Measurements from ENCODE around the gene CRIM1.

Gene CRIM1

GRCh38 chr2:36389577-36389976, 34.0 kb downstream of the CRIM1 start:
- DNase-seq (ENCODE audit: low read depth, low spot score): no peak
- no peak overlapping the region for H3K4me3 ChIP-seq (ENCODE audit: low read length)

DNA sequence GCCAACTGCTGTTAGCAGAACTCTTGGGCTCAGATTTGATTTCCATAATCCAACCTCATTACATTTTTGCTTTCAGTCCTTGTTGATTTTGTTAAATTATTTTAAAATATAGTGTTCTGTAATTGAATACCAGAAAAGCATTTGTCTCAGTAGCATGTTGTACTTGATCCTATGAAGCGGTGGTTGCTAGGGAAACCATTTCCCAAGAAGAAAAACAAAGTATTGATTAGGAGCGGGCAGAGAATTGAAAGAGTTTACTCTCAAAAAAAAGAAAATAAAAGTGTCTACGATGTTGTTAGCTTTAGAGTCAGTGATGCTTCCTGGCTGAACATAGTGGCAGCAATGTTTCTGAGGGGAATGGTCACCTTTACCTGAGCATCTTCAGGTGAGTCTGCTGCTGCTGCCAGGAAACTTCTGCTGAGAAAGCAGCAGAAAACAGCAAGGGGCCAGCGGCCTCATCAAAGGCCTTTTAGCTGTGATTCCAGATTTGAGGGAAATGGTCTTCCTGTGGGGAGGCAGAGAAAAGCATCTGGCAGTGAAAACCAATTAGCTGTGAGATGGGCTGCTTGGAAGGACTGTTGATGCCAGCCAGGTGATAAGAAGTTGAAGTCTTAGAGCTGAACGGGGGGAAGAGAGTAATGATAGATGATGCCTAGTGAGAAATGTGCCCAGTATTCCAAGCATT, 37.1 kb downstream of the CRIM1 start:
- no peak for DNase-seq (ENCODE audit: low read depth, low spot score)
- no peak overlapping the region for H3K4me3 ChIP-seq (ENCODE audit: low read length)

DNA sequence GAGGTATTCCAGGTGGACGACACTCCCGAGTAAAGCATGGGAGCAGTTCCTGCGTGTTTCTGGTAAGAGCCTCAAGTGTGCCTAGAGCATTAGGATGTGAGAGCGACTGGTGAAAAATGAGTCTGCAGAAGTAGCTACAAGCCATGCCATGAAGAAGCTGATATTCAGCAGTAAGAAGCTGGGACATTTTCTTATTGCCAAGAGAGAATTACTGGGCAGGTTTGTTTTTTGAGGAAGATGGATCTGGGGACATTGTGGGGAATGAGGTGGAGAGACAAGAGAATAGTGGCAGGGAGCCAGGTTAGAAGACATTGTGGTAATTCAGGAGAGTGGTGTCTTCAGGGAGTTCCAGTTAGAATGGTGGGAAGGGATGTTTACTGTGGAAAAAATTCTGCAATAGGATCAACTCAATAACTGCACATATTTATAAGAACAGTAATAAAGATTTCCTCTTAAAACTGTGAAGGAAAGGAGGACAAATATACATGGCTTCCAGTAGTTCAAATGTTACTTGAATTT, 38.2 kb downstream of the CRIM1 start:
- no peak for DNase-seq (ENCODE audit: low read depth, low spot score)
- H3K4me3 ChIP-seq (ENCODE audit: low read length): no peak overlapping the region

- DNase-seq (ENCODE audit: low read depth, low spot score): no peak
- no peak overlapping the region for H3K4me3 ChIP-seq (ENCODE audit: low read length)
Observed at GRCh38 chr2:36394804-36395203, 39.2 kb downstream of the CRIM1 start.

DNA sequence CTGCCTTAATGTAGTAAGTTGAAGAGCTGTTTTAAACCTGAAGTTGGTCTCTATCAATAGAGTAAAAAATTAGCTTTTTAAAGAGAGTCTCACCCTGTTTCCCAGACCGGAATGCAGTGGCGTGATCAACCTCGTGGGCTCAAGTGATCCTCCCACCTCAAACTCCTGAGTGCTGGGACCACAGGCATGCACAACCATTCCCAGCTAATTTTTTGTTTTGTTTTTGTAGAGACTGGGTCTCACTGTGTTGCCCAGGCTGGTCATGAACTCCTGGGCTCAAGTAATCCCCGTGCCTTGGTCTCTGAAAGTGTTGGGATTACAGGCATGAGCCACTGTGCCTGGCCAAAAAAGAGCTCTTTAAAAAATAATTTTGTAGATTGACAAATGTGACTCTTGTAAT, 40.3 kb downstream of the CRIM1 start:
- DNase-seq (ENCODE audit: low read depth, low spot score): no peak

GRCh38 chr2:36396878-36397539, 41.4 kb downstream of the CRIM1 start:
- no peak for DNase-seq (ENCODE audit: low read depth, low spot score)
- H3K4me3 ChIP-seq (ENCODE audit: low read length): no peak overlapping the region

More for the DNA sequence above, 40.3 kb downstream of the CRIM1 start:
- no peak overlapping the region for H3K4me3 ChIP-seq (ENCODE audit: low read length)

- DNase-seq (ENCODE audit: low read depth, low spot score): no peak
- H3K4me3 ChIP-seq (ENCODE audit: low read length): no peak overlapping the region
Observed at GRCh38 chr2:36397728-36398413, 42.3 kb downstream of the CRIM1 start.

- DNase-seq (ENCODE audit: low read depth, low spot score): no peak
- H3K4me3 ChIP-seq (ENCODE audit: low read length): no peak overlapping the region
Observed at GRCh38 chr2:36399050-36399449, 43.5 kb downstream of the CRIM1 start.

GRCh38 chr2:36403675-36404230, 48.2 kb downstream of the CRIM1 start:
- no peak overlapping the region for H3K4me3 ChIP-seq (ENCODE audit: low read length)
- DNase-seq (ENCODE audit: low read depth, low spot score): no peak

- no peak for DNase-seq (ENCODE audit: low read depth, low spot score)
- no peak overlapping the region for H3K4me3 ChIP-seq (ENCODE audit: low read length)
Observed at GRCh38 chr2:36404318-36404717, 48.7 kb downstream of the CRIM1 start.

DNA sequence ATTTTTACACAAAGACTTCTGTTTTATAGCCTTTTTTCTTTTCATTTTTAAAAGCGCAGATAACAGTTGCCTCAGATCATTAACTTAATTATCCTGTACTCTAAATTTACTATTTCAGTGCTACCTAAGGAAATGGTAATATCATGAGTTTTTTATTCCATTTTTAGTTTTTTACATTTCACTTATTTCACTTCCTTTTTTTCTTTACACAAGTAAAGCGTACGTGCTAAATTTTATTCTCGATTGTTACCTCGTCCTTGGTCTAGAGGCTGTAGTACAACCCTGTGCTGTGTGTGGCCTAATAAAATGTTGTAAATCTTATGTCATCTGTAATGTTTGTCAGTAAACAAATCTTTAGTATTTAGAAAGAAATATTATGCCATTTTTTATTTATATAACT, 49.2 kb downstream of the CRIM1 start:
- DNase-seq (ENCODE audit: low read depth, low spot score): no peak
- no peak overlapping the region for H3K4me3 ChIP-seq (ENCODE audit: low read length)

GRCh38 chr2:36405183-36405582, 49.6 kb downstream of the CRIM1 start:
- H3K4me3 ChIP-seq (ENCODE audit: low read length): no peak overlapping the region
- DNase-seq (ENCODE audit: low read depth, low spot score): no peak

DNA sequence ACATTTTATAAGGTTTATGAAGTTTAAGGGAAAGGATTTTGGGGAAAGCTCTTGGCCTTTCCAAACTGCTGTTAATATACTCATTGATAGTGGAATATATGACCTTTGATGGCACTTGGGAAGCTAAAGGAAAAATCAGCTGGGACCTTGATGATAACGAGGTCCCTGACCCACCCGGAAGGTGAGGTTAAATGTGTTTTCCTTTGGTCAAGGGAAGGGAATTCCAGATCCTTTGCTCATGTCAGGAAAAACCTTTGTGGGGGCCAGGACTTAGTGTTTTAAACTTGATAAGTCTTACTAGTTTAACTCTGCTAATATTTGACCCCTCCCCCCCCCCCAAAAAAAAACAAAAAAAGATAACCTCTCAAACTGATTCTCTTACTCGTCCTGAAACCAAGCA, 50.7 kb downstream of the CRIM1 start:
- no peak for DNase-seq (ENCODE audit: low read depth, low spot score)
- no peak overlapping the region for H3K4me3 ChIP-seq (ENCODE audit: low read length)

GRCh38 chr2:36407413-36407812, 51.8 kb downstream of the CRIM1 start:
- DNase-seq (ENCODE audit: low read depth, low spot score): no peak
- no peak overlapping the region for H3K4me3 ChIP-seq (ENCODE audit: low read length)

DNA sequence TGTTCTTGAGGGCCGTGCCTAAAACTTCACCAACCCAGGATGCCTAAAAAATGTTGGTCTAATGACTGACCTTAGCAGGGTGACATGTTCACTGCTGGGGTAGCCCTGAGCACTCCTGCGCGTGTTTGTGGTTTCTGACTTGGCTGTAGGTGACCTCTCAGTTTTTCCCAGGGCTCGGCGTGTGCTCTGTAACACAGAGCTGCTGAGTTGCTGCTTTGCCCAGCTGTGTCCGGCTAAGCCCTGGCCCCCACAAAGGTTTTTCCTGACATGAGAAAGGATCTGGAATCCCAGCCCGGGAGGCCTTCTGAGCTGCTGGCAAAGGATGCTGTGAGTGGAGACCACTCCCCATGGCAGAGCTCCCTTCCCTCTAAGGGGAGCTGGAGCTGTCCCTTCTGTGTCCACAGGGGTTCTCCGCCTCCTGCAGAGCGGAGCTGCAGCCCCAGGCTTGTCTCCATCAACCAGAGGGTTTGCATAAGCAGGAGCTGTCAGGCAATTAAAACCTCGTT, 52.7 kb downstream of the CRIM1 start:
- no peak for DNase-seq (ENCODE audit: low read depth, low spot score)
- no peak overlapping the region for H3K4me3 ChIP-seq (ENCODE audit: low read length)

DNA sequence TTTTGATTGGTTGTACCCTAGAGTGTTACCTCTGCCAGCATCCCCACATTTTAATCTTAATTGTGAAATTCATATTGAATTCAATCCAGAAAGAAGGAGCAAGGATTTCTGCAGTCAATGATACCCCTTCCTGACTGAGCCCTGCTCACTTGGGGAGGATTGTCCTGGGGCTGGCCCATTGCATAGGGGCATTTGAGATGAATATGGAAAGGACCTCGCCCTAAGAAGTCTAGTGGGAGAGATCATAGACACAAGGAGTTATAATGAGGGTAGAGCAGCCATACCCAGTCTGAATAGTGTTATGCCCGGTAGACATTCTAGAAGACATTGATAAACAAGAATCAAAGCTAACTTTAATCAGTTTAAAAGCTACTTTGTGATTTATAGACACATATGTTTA, 53.8 kb downstream of the CRIM1 start:
- DNase-seq (ENCODE audit: low read depth, low spot score): no peak

DNA sequence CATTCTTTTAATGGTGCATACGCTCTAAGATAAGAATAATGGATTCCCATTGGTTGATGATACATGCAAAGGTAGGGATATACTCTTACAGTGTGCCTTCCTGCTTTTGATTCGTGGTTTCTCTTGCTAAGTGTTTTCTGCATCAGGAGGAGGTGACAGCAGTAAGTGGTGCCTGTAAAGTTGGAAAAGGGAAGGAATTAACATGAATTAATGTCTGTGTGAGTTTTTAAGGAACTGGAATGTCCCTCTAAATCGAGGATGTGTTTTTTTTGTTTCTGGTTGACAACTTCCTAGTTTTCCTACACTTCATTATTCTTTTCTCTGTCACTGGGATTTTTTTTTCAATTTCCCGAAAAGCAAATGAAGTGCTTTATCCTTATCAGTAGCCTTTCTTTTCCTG, 54.4 kb downstream of the CRIM1 start:
- DNase-seq (ENCODE audit: low read depth, low spot score): no peak

More for the DNA sequence above, 53.8 kb downstream of the CRIM1 start:
- H3K4me3 ChIP-seq (ENCODE audit: low read length): no peak overlapping the region

DNA sequence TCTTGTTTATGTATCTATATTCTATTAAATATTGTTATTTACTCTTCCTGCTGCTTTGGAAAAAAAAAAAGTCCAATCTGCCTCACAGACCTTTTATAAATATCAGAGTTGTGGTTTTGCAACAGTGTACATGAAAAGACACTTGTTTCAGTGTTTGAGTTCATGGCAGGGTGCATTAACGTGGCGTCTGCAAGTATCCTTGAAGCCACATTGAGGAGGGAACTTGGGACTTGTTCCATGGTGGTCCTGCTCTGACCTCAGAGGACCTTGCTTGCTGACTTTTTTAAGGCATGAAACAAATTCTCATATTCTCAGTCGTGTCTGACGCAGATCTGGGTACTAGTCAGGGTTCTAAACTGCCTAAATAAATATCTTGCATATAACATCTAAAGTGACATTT, 55.1 kb downstream of the CRIM1 start:
- DNase-seq (ENCODE audit: low read depth, low spot score): no peak
- H3K4me3 ChIP-seq (ENCODE audit: low read length): no peak overlapping the region

More for the DNA sequence above, 54.4 kb downstream of the CRIM1 start:
- H3K4me3 ChIP-seq (ENCODE audit: low read length): no peak overlapping the region

- DNase-seq (ENCODE audit: low read depth, low spot score): no peak
- no peak overlapping the region for H3K4me3 ChIP-seq (ENCODE audit: low read length)
Observed at GRCh38 chr2:36411962-36412444, 56.4 kb downstream of the CRIM1 start.

GRCh38 chr2:36413218-36413617, 57.6 kb downstream of the CRIM1 start:
- DNase-seq (ENCODE audit: low read depth, low spot score): no peak
- no peak overlapping the region for H3K4me3 ChIP-seq (ENCODE audit: low read length)
